Measurements from ENCODE around the gene NECTIN1. TPM values are rescaled to one million over a fixed set of nuclear protein-coding genes. Genes with fewer than 3 reads are reported as not detected.

Gene NECTIN1
- total RNA-seq, 1 experiment from 2014 or later, result 1.1 TPM

GRCh38 chr11:119666061-119666460, 62.9 kb downstream of the NECTIN1 start:
- DNase-seq (ENCODE audit: low read depth), result no peak
- in situ Hi-C loops (cut with HindIII; ENCODE audit: low pct_unique_long_range_greater_than_20kb, low sequenced_read_pairs), result no loop called here

- in situ Hi-C loops (cut with HindIII; ENCODE audit: low pct_unique_long_range_greater_than_20kb, low sequenced_read_pairs), result no loop called here
- no peak for DNase-seq (ENCODE audit: low read depth)
Observed at GRCh38 chr11:119664701-119665420, 64.1 kb downstream of the NECTIN1 start.

- in situ Hi-C loops (cut with HindIII; ENCODE audit: low pct_unique_long_range_greater_than_20kb, low sequenced_read_pairs), result no loop called here
- no peak for DNase-seq (ENCODE audit: low read depth)
Observed at GRCh38 chr11:119664063-119664572, 64.9 kb downstream of the NECTIN1 start.

DNA sequence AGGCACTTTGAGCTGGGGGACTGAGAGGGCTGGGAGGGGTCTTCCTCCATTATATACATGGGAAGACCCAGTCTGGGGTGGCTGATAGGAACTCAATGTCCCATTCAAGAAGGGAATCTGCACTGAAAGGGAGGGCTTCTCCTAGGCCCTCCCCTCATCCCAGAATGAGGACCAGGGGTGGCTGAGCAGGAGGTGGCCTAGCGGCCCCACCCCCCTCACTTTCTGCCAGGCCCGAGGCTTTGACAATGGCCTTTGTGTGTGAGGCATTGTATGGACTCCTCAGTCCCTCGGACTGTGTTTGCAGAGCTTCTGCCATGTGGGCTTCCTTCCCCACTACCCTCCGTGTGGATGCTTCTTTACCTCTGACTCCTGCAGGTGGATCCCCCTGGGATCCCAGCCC, 65.7 kb downstream of the NECTIN1 start:
- DNase-seq (ENCODE audit: low read depth), result no peak
- in situ Hi-C loops (cut with HindIII; ENCODE audit: low pct_unique_long_range_greater_than_20kb, low sequenced_read_pairs), result no loop called here

GRCh38 chr11:119661226-119661625, 67.8 kb downstream of the NECTIN1 start:
- no peak for DNase-seq (ENCODE audit: low read depth)
- in situ Hi-C loops (cut with HindIII; ENCODE audit: low pct_unique_long_range_greater_than_20kb, low sequenced_read_pairs), result no loop called here

- in situ Hi-C loops (cut with HindIII; ENCODE audit: low pct_unique_long_range_greater_than_20kb, low sequenced_read_pairs), result no loop called here
Observed at GRCh38 chr11:119659971-119660723, 68.9 kb downstream of the NECTIN1 start.

GRCh38 chr11:119652907-119653659, 75.9 kb downstream of the NECTIN1 start:
- no peak for DNase-seq (ENCODE audit: low read depth)
- in situ Hi-C loops (cut with HindIII; ENCODE audit: low pct_unique_long_range_greater_than_20kb, low sequenced_read_pairs), result no loop called here

More at GRCh38 chr11:119659971-119660723, 68.9 kb downstream of the NECTIN1 start:
- DNase-seq (ENCODE audit: low read depth), result no peak

- in situ Hi-C loops (cut with HindIII; ENCODE audit: low pct_unique_long_range_greater_than_20kb, low sequenced_read_pairs), result no loop called here
Observed at GRCh38 chr11:119651802-119652584, 77.0 kb downstream of the NECTIN1 start.

GRCh38 chr11:119650251-119650650, 78.7 kb downstream of the NECTIN1 start:
- DNase-seq (ENCODE audit: low read depth), result no peak
- in situ Hi-C loops (cut with HindIII; ENCODE audit: low pct_unique_long_range_greater_than_20kb, low sequenced_read_pairs), result no loop called here

More at GRCh38 chr11:119651802-119652584, 77.0 kb downstream of the NECTIN1 start:
- DNase-seq (ENCODE audit: low read depth), result no peak

DNA sequence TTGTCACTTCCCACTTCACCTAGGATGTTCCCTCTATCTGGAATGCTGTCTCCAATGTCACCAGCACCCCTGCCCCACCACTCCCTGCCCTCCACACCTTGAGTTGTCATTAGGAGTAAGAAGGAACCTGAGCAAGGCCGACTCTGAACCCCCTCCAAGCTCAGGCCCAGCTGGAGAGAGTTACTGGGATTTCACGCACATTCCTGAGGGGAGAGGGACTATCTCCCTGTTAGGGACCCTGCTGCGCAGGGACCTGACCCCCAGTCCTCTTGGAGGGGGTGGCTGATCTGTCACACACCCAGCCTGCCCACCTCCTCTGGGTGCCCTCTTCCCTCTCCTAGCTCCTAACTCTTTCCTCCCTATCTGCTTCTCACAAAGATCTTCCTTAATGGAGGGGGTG, 81.7 kb downstream of the NECTIN1 start:
- in situ Hi-C loops (cut with HindIII; ENCODE audit: low pct_unique_long_range_greater_than_20kb, low sequenced_read_pairs), result no loop called here
- no peak for DNase-seq (ENCODE audit: low read depth)

- in situ Hi-C loops (cut with HindIII; ENCODE audit: low pct_unique_long_range_greater_than_20kb, low sequenced_read_pairs), result no loop called here
- no peak for DNase-seq (ENCODE audit: low read depth)
Observed at GRCh38 chr11:119645018-119645417, 84.0 kb downstream of the NECTIN1 start.

- in situ Hi-C loops (cut with HindIII; ENCODE audit: low pct_unique_long_range_greater_than_20kb, low sequenced_read_pairs), result no loop called here
- DNase-seq (ENCODE audit: low read depth), result no peak
Observed at GRCh38 chr11:119644502-119644901, 84.5 kb downstream of the NECTIN1 start.

- in situ Hi-C loops (cut with HindIII; ENCODE audit: low pct_unique_long_range_greater_than_20kb, low sequenced_read_pairs), result no loop called here
- DNase-seq (ENCODE audit: low read depth), result no peak
Observed at GRCh38 chr11:119643876-119644225, 85.1 kb downstream of the NECTIN1 start.

GRCh38 chr11:119643212-119643875, 85.7 kb downstream of the NECTIN1 start:
- DNase-seq (ENCODE audit: low read depth), result no peak
- in situ Hi-C loops (cut with HindIII; ENCODE audit: low pct_unique_long_range_greater_than_20kb, low sequenced_read_pairs), result no loop called here

- in situ Hi-C loops (cut with HindIII; ENCODE audit: low pct_unique_long_range_greater_than_20kb, low sequenced_read_pairs), result no loop called here
Observed at GRCh38 chr11:119641983-119642745, 86.8 kb downstream of the NECTIN1 start.

DNA sequence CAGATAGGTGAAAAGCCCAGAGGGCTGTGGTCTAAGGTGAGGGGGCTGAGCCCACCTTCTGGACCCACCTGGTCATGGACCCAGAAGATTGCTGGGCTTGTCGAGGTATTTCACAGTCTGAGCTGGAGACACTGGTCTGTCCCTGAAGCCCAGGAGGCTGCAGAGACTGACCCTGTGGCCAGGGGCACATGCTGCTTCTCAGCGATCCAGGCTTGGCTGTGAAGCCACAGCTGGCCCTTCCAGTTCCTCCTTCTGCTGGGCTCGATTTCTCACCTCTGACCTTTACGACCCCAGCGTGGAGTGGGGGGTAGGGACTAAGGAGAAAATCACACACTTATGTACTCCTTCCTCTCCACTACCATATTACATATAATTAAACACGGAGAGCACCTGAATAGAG, 88.5 kb downstream of the NECTIN1 start:
- DNase-seq (ENCODE audit: low read depth), result no peak
- in situ Hi-C loops (cut with HindIII; ENCODE audit: low pct_unique_long_range_greater_than_20kb, low sequenced_read_pairs), result no loop called here

More at GRCh38 chr11:119641983-119642745, 86.8 kb downstream of the NECTIN1 start:
- no peak for DNase-seq (ENCODE audit: low read depth)

DNA sequence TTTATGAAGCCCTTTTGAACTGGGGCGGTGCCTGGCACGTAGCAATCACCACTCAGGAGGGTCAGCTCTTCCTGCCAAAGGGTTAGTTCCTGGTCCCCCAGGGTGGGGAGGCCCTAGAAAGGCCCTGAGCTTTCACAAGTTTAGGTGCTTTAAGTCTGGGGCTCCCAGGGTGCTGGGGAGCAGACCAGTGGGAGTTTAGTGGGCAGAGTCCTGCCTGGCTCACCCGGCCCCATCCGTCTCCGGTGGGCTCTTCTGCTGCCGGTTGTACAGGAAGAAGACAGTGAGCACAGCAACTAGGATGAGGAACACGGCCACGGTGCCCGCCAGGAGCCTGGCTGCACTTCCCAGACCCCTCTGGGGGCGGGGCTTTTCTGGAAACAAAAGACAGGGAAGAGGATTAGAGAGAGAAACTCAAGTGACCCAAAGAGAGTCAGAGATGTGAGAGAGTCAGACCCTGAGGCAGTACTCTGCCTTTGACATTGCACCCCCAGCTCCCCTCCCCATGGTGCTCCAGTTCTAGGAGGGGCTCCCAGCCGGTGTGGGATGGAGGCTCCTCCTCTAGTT, 89.3 kb downstream of the NECTIN1 start:
- DNase-seq (ENCODE audit: low read depth), result no peak
- in situ Hi-C loops (cut with HindIII; ENCODE audit: low pct_unique_long_range_greater_than_20kb, low sequenced_read_pairs), result no loop called here

Data from Caki2 (cell line).